Cerebellar cortex (tissue), 1 donor: ENCODE results near the gene EFCAB9.
A peak's percentile ranks its signal among the peaks of the same experiment; 100 is the strongest.
"Not testable (repeated sequence)": the region's sequence is repeated elsewhere in the genome, so short reads cannot be mapped to it uniquely, and the experiment has no call there.

ENCODE experiments used
- DNase-seq: peaks from one replicate; pipeline ENCODE4 v3.0.0-alpha.2; 2015; ENCODE audit warnings: low spot score

EFCAB9 gene

DNA sequence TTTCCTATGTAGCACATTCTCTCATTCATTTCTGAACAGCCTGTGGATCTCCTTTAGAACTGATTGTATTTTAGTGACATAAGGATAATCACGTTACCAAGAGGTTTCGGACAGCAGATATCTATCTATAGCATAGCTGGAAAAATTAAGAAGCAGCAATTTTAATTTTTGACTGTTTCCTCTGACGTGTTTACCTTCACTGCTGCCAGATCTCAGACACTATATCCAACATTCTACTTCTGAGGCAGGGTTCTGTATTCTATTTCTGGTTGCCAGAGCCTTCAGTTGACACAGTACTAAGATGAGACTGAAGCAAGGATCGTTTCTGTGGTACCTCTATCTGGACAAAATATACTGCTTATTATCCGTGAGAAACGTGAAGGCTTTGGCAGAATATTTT lies at the start of gene EFCAB9:
TSS of gene EFCAB9 (plus strand) at position 301 of the 400 bp plus-strand sequence. CDS start at position 302, 1 bp downstream.
- DNase-seq, result no peak

DNA sequence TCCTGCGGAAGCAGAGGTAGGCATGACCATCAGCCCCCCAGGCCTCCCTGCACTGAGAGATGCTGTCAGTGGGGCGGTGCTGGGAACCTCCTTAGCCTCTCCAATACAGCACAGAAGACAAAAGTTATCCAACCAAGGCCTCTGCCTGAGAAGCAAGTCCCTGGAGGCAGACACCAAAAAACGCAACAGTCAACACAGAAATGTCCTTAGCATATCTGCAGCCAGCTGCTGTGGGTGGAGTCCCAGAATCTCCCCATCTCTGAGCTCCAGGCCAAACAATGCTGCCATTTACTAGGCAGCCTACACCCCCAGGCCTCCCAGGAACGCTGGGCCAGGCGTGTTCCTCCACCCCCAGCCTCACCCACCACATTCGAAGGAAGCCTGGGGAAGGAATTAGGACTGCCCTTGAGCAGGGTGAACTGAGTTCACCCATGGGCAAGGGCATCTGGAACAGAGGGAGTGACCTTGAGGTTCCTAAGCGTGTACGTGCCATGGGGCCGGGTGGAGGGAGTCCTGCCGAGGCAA lies 49.6 kb upstream of the EFCAB9 start:
- DNase-seq, result no peak

DNA sequence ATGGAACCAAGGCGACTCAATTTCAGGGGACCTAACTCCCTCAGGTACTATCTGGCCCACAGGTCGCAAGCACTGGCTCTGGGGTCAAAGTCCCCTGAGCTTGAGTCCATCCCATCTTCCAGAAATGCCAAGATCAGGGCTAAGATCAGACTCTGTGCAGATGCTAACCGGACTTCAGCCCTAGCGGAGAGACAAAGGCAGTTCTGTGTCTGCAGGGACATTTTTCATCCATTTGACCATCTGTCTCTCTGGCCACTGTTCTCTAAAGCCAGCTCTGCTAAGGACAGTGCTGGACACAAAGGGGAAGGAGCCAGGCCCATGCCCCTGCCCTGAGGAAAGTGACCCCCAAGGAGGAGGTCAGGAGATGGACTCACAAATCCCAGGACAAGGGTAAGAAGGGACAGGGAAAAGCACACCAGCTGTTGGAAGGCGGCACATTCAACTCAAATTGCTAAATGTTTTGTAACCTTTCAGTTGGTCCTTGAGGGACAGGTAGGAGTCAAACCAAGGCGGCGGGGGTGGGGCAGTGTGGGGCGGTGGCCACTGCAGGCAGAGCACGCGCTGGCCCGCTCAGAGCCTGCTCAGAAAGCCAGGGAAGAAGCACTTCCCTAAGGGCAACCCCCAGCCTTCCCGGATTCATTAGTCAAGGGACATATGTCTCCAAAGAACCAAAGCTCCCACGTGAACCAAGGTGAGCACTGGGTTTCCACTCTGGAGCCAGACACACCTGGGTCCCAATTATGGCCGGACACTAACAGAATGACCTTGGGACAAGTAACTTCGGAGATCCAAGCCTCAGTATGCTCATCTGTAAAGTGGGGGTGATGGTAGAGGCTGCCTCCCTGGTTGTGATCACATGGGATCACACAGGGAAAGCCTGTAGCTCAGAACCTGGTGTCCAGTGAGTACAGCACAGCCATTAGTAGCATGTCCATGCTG lies 48.8 kb upstream of the EFCAB9 start:
- DNase-seq, result peak; percentile 72

DNA sequence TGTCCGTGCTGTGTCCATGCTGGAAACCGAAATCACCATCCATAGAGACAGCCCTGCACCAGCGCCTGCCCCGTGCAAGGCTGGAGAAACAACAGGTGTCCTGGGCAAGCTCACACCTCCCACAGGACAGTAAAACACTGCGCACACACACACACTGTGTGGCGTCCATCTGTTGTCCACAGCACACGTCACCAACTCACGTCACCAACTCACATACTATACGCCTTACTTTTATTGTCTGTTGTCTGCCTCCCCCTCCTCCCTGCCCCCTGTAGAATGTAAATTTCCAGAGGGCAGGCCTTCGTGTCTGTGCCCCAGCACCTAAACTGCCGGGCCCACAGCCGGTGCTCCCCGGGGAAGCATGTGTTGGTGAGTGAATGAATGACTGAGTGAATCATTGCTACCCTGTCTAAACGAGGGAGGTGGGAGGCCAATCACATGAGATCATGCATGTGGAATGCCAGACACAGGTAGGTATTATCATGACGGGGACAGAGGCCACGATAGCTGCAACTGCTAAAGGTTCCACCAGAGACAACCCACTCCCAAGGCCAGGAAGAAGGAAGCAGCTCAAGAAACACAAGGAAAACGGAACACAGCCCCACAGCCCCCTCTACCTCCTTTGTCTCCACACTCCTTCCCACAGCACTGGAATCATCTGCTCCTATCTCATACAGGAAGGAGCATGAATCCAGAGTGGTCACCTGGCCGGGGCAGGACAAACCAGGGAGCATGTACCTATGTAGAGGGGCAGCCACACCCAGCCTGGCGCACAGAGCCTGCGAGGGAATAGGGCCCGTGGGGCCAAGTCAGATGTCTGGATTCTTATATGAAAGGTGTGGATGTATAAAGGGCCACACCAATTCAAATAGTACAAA lies 47.9 kb upstream of the EFCAB9 start:
- peak; percentile 84 for DNase-seq

- no peak for DNase-seq
Observed at GRCh38 chr5:172146748-172147092, 47.3 kb upstream of the EFCAB9 start.

DNA sequence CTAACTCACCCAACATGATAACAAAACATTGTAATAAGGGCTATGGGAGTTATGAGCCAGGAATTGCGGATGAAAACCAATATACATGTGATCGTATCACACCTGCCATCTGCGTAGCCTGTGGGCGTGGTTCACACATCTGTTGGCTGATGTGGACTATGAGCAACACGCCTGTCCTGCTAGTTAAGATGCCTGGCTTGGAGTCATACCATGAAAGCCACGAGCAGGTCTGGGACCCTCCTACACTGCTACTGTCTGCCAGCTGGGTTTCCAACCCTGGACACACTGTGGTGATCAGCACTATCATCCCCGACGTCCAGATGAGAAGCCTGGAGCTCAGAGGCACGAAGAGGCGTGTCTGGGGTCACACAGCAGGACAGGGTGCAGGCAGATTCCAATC lies 46.1 kb upstream of the EFCAB9 start:
- no peak for DNase-seq

- DNase-seq, result no peak
Observed at GRCh38 chr5:172148381-172148780, 45.6 kb upstream of the EFCAB9 start.

- no peak for DNase-seq
Observed at GRCh38 chr5:172149073-172149472, 44.9 kb upstream of the EFCAB9 start.

- not testable (repeated sequence) for DNase-seq
Observed at GRCh38 chr5:172149481-172149880, 44.5 kb upstream of the EFCAB9 start.

GRCh38 chr5:172150514-172151425 lies 43.2 kb upstream of the EFCAB9 start:
- no peak for DNase-seq

GRCh38 chr5:172151661-172152210 lies 42.2 kb upstream of the EFCAB9 start:
- peak; percentile 89 for DNase-seq

DNA sequence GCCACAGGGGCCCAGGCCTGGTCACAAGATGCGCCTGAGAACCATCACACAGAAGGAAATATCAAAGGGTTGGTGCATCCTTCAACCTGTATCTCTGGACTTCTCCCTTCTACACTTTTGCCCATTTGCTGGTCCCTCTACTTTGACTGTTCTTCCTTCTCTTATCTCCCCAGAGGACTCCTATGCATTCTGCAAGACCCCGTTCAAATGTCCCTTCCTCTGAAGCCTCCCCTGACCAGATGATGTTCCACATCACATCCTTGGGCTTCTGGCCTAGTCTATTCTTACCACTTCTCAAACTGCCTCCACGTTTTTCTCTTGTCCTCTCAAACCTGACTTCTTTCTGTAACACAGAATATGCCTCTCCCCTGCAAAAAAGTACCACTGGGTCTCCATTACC lies 40.3 kb upstream of the EFCAB9 start:
- no peak for DNase-seq

GRCh38 chr5:172155101-172155500 lies 38.9 kb upstream of the EFCAB9 start:
- DNase-seq, result not testable (repeated sequence)

- DNase-seq, result no peak
Observed at GRCh38 chr5:172156541-172156994, 37.4 kb upstream of the EFCAB9 start.

DNA sequence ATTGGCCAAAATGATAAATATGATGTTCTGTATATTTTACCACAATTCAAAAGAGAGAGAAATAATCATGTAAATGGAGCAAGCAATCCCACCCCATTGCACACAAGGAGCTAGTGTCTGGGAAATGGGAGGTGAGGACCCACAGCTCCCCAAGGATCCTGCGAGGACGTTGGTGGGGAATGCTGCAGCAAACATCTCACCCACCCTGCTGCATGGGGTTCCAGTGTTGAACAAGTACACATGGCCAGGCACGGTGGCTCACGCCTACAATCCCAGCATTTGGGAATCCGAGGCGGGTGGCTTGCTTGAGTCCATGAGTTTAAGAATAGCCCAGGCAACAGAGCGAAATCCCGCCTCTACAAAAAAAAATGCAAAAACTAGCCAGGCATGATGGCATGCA lies 35.0 kb upstream of the EFCAB9 start:
- DNase-seq, result no peak

DNA sequence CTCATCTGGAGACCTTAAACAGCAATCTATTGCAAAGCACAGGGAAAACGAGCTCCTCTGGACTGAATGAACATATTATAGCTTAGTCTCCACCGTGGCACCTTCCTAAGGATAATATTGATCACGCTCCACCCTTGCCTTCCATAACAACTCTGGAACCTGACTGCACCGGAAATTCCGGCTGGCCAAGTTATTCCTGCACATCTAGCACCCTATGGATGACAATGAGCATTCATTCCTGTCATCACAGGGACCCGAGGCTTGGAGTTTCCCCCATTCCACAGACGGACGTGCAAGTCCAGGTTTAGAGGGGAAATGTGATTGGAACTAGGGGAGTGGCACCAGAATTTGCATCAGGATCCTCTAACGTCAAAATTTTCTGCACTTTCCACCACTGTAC lies 33.5 kb upstream of the EFCAB9 start:
- DNase-seq, result no peak

DNA sequence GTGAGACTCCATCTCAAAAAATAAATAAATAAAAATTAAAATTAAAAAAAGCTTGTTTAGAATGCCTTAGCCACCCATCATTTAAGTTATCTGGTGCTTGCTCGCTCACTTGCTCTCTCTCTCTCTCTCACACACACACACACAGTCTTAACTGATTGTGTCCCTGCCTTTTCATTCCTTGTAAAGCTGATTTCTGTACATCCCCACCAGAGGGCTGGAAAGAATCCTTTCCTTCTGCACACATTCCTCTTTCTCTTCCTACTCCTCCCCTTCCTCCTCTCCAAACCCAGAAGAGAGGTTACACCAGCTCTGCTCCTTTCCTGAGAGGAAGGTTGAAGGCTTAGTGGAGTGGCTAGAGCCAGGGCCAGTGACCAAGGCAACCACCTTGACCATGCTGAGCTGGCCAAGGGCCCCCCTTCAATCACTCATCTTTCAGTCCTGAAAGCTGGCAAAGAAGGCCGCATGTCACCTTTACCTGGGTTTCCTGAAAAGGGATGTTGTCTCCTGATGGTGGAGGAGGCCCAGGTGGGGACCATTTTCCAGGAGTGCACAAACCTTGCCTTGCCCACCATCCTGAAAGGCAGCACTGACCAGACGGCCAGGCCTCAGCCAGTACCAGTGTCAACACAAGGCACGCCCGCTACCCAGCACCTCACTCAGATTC lies 31.5 kb upstream of the EFCAB9 start:
- DNase-seq, result no peak

GRCh38 chr5:172162987-172163343 lies 31.0 kb upstream of the EFCAB9 start:
- DNase-seq, result no peak

GRCh38 chr5:172163346-172163745 lies 30.6 kb upstream of the EFCAB9 start:
- DNase-seq, result peak; percentile 97

DNA sequence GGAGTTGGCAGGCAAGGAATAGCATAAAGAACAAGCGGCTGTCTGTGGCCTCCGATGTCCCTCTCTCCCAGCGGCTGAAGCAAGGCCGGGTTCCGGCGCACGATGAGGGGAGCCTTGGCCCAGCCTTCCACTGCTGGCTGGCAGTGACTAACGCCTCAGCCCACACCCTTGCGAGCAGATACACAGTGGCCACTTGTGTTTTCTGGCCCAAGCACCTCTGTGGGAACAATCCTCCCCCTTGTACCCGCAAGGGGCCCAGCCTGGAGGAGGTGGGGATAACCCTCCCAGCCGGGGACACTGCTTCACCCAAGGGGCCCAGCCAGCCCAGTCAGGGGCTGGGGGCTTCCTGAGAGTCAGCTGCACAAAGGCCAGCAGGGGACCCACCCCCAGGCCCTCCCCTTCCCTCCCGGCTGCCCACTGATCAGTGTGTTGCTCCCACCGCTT lies 29.2 kb upstream of the EFCAB9 start:
- no peak for DNase-seq

DNA sequence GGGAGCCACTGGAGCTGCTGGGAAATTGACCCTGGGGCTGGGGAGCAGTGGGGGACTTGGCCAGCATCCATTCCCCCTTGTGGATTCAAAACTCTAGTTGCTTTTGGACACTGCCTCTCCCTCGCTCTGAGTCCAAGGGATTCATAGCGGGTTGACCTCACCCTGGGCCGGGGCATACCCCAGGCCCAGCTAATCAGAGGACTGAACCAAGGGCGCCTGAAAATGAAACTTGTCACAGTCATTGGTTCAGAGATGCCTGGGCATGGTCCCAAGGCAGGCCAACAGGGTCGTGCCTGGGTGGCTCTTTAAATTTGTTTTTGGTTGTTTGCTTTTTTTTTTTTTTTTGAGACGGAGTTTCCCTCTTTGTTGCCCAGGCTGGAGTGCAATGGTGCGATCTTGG lies 28.5 kb upstream of the EFCAB9 start:
- no peak for DNase-seq
